ENCODE data around the gene PWWP2B.

The PWWP2B gene

GRCh38 chr10:132394201-132394811, 2.7 kb upstream of the PWWP2B start:
- DNase-seq (ENCODE audit: low read depth in 2 of 2): no peak

- DNase-seq (ENCODE audit: low read depth in 2 of 2): no peak
Measured at GRCh38 chr10:132394936-132395703, 1.9 kb upstream of the PWWP2B start.

- DNase-seq (ENCODE audit: low read depth in 2 of 2): no peak
Measured at GRCh38 chr10:132395704-132396493, 1.1 kb upstream of the PWWP2B start.

GRCh38 chr10:132396494-132397035, 435 bp upstream of the PWWP2B start:
- no peak for DNase-seq (ENCODE audit: low read depth in 2 of 2)

DNA sequence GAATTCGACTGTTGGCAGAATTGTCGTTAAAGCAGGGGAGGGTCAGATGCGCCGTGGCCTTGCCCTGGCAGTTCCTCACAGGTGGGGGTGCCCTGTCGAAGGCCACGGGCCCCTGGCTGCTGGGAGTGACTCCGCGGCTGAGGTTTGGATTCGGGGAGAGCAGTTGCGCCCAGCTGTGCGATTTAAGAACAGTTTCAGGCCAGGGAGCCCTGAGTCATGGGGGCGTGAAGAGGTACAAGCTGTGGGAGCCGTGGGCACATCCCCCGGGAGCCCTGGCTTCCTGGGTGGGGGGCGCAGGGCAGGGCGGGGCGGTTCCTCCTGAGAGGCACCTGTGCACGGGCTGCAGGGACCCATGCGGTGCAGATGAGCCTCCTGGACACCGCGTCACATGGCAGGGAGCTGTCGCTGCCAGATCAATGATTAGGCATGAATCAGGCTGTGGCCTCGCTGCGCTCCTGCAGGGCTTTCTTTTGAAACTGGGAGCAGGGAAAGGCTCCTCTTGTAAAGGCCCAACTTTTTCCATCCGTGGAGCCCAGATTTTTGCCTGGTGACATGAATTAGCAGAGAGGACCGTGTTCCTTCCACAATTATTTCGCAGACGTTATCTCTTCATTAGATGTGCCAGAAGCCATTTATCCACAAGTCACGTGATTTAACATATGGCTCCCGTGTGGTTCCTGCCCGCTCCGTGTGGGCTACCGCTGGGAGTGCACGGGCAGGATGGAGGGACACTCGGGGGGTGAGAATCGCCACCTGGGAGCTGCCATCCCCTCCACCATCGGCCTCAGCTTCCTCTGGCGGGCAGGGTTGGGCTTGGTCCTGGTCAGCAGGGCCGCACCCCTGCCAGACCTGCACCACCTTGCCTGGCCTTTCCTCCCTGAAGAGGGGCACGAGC, 918 bp downstream of the PWWP2B start:
- DNase-seq (ENCODE audit: low read depth in 2 of 2): no peak

GRCh38 chr10:132398566-132398991, 1.6 kb downstream of the PWWP2B start:
- no peak for DNase-seq (ENCODE audit: low read depth in 2 of 2)

- no peak for DNase-seq (ENCODE audit: low read depth in 2 of 2)
Measured at GRCh38 chr10:132399117-132400035, 2.4 kb downstream of the PWWP2B start.

DNA sequence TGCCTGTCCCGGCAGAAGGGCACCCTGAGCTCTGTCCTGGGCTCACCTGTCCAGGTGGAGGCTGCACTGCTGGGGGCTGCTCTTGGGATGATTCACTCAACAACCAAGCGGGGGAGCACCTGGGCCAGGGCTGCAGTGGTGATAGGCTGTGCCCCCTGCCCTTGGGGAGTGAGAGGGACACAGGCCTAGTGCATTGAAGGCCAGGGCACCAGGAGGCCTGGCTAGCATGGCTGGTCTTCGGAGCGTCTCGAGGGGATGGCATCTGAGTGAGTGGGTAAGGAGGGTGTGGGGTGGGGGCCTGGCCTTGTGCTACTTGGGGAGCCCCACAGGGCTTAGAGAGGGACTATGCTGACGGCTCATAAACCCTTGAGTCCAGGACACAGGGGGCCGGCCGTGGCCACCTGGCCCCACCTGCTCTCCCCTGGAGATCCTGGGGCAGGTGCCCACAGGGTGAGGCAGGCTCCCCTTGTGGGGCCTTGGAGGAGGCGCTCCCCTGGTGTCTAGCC, 3.1 kb downstream of the PWWP2B start:
- no peak for DNase-seq (ENCODE audit: low read depth in 2 of 2)

DNA sequence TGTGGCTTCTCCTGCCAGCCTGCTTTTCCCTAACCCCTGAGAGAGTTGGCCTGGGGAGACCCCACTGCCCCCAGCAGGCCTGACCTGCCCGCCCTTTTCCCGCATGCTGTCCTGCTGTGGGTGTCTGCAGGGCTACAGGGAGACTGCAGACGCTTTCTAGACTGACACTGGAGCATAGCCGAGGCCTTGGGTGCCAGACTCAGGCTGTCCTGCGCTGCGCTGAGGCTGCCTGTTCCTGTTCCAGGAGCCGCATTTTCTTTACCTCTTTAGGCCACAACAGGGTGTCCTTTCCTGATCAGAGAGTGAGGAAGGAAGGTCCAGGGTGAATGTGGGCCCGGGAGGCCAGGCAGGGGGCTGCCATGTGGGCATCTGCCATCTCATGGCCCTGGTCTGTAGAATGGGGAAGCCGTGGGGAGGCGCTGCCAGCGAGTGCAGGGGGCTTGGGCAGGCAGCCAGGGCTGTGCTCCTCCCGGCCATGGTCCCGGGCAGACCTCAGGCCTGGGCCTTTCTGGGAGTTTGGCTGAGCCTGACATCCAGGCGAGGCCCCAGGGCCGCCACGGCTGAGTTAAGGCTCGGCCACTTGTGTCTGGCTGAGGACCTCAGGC, 3.6 kb downstream of the PWWP2B start:
- no peak for DNase-seq (ENCODE audit: low read depth in 2 of 2)

GRCh38 chr10:132401401-132402118, 4.6 kb downstream of the PWWP2B start:
- no peak for DNase-seq (ENCODE audit: low read depth in 2 of 2)

DNA sequence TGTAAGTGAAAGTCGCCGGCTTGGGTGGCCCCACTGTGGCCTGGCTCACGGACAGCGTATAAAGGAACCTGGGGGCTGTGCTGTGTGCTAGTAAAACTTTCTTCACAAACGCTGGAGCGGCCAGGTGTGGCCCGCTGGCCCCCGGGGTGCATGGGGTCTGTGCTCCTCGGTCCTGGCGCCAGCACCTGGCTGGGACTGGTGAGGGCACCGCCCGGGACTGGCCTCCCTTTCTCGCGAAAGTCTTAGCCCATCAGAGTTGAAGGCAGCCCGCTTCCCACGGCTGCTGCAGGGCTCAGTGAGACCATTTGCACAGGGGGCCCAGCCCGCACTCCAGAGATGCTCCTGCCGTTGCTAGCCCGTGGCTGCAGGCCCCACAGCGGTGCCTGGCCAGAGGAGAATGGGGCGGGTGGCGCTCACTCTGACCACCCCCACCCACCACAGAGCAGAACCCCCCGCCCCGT, 5.8 kb downstream of the PWWP2B start:
- DNase-seq (ENCODE audit: low read depth in 2 of 2): no peak

GRCh38 chr10:132403511-132404168, 6.6 kb downstream of the PWWP2B start:
- DNase-seq (ENCODE audit: low read depth in 2 of 2): no peak

- no peak for DNase-seq (ENCODE audit: low read depth in 2 of 2)
Measured at GRCh38 chr10:132404169-132404880, 7.3 kb downstream of the PWWP2B start.

DNA sequence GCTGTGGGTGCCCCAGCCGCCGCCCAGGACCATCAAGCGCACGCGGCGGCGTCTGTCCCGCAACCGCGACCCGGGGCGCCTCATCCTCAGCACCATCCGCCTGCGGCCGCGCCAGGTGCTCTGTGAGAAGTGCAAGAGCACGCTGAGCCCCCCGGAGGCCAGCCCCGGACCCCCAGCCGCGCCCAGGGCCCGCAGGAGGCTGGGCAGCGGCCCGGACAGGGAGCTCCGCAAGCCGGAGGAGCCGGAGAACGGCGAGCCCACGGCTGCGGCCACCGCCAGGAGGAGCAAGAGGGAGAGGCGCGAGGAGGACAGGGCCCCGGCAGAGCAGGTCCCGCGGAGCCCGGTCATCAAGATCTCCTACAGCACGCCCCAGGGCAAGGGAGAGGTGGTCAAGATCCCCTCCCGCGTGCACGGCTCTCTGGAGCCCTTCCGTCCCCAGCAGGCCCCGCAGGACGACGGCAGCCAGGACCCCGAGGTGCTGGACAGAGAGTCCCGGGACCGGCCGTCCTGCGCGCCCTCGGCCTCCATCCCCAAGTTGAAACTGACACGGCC, 8.0 kb downstream of the PWWP2B start:
- DNase-seq (ENCODE audit: low read depth in 2 of 2): no peak

GRCh38 chr10:132405463-132405991, 8.5 kb downstream of the PWWP2B start:
- no peak for DNase-seq (ENCODE audit: low read depth in 2 of 2)

DNA sequence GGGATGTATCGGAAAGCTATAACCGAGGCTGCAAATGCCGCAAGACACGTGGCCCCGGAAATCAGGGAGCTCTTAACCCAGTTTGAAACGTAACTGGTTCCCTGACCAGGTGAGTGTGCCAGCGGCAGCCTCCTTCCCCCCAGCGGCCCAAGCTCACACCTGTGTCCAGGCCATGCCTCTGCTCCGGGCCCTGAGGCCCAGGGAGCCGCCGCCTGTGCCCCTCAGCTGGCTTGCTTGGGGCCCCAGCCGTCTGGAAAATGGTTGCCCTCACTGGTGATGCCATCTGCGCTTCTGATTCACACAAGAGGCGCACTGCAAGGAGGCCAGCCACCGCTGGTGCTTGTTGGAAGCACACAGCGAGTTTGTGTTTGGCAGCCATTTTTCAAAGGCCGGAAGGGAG, 9.2 kb downstream of the PWWP2B start:
- DNase-seq (ENCODE audit: low read depth in 2 of 2): no peak

DNA sequence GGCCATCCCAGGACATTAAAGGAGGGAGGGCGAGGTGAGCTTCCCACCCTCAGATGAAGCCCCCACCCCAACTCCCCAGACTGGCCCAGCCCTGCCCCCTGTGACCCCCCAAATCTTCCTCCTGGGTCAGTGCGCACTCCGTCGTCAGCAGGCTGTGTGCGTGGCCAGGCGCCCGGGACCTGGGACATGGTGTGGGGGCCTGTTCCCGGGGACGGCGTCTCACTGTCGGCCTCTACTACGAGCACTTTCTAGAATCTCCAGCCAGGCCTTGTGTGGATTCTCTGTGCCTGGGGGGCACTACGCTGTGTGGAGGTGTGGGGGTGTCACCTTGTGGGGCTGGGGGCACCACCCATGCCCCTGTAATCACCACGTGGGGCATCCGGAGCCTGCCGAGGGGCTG, 9.8 kb downstream of the PWWP2B start:
- DNase-seq (ENCODE audit: low read depth in 2 of 2): no peak
